SHP77 treated with DMSO at 0.1 percent for 48 hours (cell line): Measurements from ENCODE around the gene ATP9B.
A peak's percentile ranks its signal among the peaks of the same experiment; 100 is the strongest.
"Not testable (repeated sequence)": the region's sequence is repeated elsewhere in the genome, so short reads cannot be mapped to it uniquely, and the experiment has no call there.

ENCODE experiments used
- DNase-seq: peaks from one replicate; lab custom pipeline; 2025; lab: John Stamatoyannopoulos, UW

ATP9B gene

GRCh38 chr18:79241755-79242154, 172.6 kb downstream of the ATP9B start:
- DNase-seq, result no peak

GRCh38 chr18:79242246-79242645, 173.1 kb downstream of the ATP9B start:
- no peak for DNase-seq

DNA sequence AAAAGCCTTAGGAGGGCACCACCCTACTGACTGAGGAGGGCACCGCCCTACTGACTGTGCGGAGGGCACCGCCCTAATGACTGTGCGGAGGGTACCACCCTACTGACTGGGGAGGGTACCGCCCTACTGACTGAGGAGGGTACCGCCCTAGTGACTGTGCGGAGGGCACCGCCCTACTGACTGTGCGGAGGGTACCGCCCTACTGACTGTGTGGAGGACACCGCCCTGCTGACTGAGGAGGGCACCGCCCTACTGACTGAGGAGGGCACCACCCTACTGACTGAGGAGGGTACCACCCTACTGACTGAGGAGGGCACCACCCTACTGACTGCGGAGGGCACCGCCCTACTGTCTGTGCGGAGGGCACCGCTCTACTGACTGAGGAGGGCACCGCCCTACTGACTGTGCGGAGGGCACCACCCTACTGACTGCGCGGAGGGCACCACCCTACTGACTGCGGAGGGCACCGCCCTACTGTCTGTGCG, 176.4 kb downstream of the ATP9B start:
- no peak for DNase-seq

- peak; percentile 68 for DNase-seq
Observed at GRCh38 chr18:79246309-79247108, 177.3 kb downstream of the ATP9B start.

DNA sequence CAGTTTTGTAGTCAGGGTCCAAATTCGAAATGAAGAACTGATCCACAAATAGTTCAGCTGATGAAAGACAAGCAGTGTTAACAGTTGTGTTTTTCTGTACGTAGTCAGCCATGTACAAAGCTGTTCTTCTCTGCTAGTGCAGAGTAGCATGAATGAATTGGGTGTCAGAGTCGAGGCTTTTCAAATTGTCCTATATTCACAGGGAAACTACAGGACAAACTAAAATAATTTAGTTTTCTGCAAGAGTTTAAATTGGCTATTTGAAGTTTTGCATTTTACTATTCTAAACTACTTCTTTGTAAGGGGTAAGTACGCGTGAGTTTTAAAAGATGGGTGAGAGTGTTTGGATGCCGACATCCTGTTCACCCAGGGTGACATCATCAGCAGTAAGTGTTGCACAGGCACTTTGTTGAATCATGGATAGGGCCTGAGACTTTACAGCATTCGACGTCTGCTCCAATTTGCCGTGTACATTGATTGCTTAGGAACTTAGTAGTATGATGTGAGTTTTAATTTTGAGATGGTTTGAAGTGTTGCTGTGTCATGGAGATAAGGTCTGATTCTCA, 179.4 kb downstream of the ATP9B start:
- no peak for DNase-seq

GRCh38 chr18:79250301-79250981, 181.2 kb downstream of the ATP9B start:
- no peak for DNase-seq

DNA sequence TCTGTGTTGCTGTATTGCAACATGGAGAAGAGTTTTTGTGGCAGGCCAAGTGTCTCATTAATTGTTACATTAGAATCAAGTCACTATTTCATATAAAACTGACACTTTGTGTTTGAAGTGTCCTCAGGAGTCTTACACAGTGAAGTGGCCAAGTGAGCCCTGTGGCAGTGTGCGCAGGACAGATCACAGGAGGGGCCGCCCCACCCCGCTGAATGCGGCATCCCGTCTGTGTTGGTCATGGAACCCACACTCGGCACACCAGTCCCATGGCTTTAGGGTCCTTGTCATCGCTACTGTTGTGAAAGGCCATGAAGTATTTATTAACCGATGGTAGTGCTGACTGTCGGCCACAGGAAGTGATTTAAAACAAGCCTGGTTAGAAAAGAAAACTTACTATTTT, 181.8 kb downstream of the ATP9B start:
- DNase-seq, result no peak

DNA sequence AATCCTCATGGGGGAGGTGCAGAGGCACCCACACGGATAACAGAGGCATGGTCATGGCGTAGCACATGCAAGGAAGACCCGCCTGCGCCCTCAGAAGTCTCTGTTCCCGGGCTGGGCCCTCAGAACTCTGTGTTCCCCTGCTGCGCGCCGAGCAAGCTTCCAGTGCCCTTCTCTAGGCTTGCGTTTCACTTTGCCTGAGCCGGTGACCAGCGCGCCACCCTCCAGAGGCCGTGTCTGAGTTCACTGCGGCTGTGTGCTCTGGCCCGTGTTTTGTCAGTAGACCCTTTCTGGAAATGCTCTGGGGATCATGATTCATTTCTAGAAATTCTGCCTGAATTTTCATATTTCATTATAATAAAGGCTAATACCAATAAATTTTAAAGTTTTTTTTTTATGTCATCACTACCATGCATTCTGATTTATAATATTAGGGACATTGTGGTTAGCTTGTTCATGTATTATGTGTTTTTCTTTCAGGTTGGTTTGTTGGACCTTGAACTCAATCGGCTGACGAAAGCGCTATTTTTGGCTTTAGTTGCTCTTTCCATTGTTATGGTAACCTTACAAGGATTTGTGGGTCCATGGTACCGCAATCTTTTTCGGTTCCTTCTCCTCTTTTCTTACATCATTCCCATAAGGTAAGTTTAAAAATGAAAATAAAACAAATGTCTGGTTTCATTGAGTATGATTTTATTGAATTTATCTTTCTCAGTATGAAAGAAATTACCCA, 183.9 kb downstream of the ATP9B start:
- no peak for DNase-seq

GRCh38 chr18:79257480-79257879, 188.3 kb downstream of the ATP9B start:
- no peak for DNase-seq

- no peak for DNase-seq
Observed at GRCh38 chr18:79258447-79258846, 189.3 kb downstream of the ATP9B start.

- no peak for DNase-seq
Observed at GRCh38 chr18:79259218-79259617, 190.0 kb downstream of the ATP9B start.

GRCh38 chr18:79260023-79260422, 190.8 kb downstream of the ATP9B start:
- no peak for DNase-seq

GRCh38 chr18:79260510-79260909, 191.3 kb downstream of the ATP9B start:
- no peak for DNase-seq

DNA sequence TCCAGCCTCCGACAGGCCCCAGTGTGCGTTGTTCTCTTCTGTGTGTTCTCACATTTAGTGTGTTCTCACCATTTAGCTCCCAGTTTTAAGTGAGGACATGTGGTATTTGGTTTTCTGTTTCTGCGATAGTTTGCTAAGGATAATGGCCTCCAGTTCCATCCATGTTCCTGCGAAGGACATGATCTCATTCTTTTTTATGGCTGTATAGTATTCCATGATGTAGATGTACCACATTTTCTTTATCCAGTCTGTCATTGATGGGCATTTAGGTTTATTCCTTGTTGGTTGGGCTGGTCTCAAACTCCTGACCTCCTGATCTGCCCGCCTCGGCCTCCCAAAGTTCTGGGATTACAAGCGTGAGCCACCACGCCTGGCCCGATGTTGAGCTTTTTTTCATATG, 195.9 kb downstream of the ATP9B start:
- DNase-seq, result not testable (repeated sequence)

DNA sequence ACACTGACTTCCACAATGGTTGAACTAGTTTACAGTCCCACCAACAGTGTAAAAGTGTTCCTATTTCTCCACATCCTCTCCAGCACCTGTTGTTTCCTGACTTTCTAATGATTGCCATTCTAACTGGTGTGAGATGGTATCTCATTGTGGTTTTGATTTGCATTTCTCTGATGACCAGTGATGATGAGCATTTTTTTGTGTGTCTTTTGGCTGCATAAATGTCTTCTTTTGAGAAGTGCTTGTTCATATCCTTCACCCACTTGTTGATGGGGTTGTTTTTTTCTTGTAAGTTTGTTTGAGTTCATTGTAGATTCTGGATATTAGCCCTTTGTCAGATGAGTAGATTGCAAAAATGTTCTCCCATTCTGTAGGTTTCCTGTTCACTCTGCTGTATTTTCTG, 202.6 kb downstream of the ATP9B start:
- DNase-seq, result not testable (repeated sequence)

- DNase-seq, result no peak
Observed at GRCh38 chr18:79272916-79273315, 203.7 kb downstream of the ATP9B start.

- no peak for DNase-seq
Observed at GRCh38 chr18:79274823-79275222, 205.6 kb downstream of the ATP9B start.

DNA sequence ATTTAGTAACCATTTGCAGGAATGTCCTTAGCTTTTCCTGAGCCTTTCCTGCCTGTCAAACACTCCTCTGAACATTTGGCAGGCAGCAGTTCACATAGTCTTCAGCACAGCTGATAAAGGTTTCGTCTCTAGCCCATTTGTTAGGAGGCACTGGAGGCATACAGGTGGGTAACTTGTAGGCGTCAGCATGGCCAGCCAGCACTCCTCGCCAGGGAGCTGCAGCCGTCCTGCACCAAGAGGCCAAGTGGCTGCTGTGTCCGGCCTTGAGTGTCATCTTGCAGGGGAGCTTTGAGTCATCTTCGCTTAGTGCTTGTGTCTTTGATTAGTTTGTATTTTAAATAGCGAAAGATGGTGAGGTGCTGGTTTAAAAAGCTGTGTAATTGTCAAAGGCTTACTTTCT, 206.3 kb downstream of the ATP9B start:
- no peak for DNase-seq

DNA sequence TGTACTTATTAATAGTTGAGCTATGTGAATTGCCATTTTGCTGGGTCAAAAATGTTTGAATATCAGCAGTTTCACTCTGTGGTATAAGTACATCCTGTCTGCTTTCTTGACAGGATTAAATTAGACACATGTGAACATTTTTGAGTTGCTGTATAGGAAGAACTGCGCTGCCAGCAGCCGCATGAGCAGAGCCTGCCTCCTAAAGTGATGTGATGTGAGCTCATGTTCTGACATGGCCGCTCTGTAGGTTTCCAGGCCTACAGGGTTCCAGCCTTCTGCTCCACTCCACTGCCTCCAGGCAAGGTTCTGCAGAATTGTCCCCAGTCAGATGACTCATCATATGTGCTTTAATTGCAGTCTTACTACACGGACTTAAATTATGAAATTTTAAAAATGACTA, 206.8 kb downstream of the ATP9B start:
- no peak for DNase-seq

GRCh38 chr18:79278896-79279295, 209.7 kb downstream of the ATP9B start:
- no peak for DNase-seq

DNA sequence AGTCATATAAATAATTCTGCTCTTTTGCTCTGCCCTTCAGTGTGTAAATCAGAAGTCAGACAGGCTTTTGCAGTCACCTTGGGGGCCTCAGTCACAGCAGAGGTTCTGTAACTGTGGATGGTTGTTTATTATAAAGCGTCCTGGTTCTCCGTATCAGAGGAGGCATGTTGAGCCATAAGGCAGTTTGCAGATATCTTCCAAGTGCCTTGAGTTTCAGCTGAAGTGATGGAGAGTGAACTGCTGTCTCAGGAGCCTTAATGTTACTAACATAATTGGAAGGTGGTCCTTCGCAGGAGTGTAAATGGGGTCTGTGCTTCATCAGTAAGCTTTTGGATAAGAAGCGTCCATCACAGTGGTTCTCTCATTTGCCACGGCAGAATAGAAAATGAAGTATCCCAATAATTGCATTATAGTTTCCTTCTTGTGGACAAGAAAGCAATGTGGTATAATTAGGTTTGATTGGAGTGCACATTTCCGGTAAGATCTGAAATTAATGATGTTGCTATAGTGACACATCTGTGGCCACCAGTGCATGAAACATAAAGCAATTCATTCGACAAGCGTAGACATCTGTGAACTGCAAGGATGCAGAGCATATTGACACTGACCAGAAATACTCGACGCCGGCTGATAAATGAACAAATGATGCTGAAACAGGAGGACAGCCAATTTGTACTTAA, 214.1 kb downstream of the ATP9B start:
- no peak for DNase-seq

GRCh38 chr18:79283929-79284328, 214.7 kb downstream of the ATP9B start:
- no peak for DNase-seq
